OCI-LY7 (cell line): Measurements from ENCODE around the gene ANKK1. TPM values are rescaled to one million over a fixed set of nuclear protein-coding genes. Genes with fewer than 3 reads are reported as not detected.

Experiments used
- BruUV-seq: library from RNA; stranded (reverse); fragments of 400-500 nt; replicated peaks from 2 replicates; lab custom pipeline; 2021; lab: Mats Ljungman, UMichigan
- CTCF ChIA-PET: fragments of 300-600 bp; sonication (Branson Sonifier 250); formaldehyde crosslinking; loops from one replicate; lab custom pipeline; 2022; ENCODE audit warnings: antibody characterized with exemption; ENCODE audit not compliant: unreplicated experiment; lab: Charles Lee
- POLR2A ChIA-PET: fragments of 300-600 bp; sonication (Branson Sonifier 250); formaldehyde crosslinking; loops from one replicate; lab custom pipeline; 2022; ENCODE audit warnings: antibody characterized with exemption; lab: Charles Lee
- DNase-seq: peaks from one replicate; pipeline ENCODE4 v3.0.0-alpha.2; 2015; ENCODE audit warnings: low spot score
- H2AFZ ChIP-seq: fragments of 200-600 bp; sonication (generic), shearing (Covaris generic); 2 replicates; pipeline ENCODE4 v1.6.1; 2014; ENCODE audit warnings: mild to moderate bottlenecking, antibody characterized with exemption, low read length, moderate library complexity
- H3K27ac ChIP-seq: fragments of 200-600 bp; sonication (generic); 2 replicates; pipeline ENCODE4 v1.5.1; 2014; ENCODE audit warnings: mixed run types, low read depth, mild to moderate bottlenecking, moderate library complexity, low read length, inconsistent platforms; ENCODE audit not compliant: poor library complexity, severe bottlenecking
- H3K36me3 ChIP-seq: fragments of 200-600 bp; sonication (generic); 2 replicates; pipeline ENCODE4 v1.6.1; 2014; ENCODE audit warnings: mild to moderate bottlenecking, antibody characterized with exemption, low read length, moderate library complexity, mixed read lengths; ENCODE audit not compliant: insufficient read depth
- H3K4me1 ChIP-seq: fragments of 200-600 bp; sonication (generic); 2 replicates; pipeline ENCODE4 v1.5.1; 2014; ENCODE audit warnings: mild to moderate bottlenecking, low read length; ENCODE audit not compliant: insufficient read depth, poor library complexity, severe bottlenecking
- H3K4me2 ChIP-seq: fragments of 200-600 bp; sonication (generic); 2 replicates; pipeline ENCODE4 v1.6.1; 2014; ENCODE audit warnings: mild to moderate bottlenecking, low read length
- H3K4me3 ChIP-seq: fragments of 200-600 bp; sonication (generic); 2 replicates; pipeline ENCODE4 v1.5.1; 2014; ENCODE audit warnings: mild to moderate bottlenecking, low read depth, low read length; ENCODE audit not compliant: poor library complexity, severe bottlenecking
- H3K79me2 ChIP-seq: fragments of 200-600 bp; sonication (generic); 2 replicates; pipeline ENCODE4 v1.6.1; 2016; ENCODE audit warnings: low read depth, mild to moderate bottlenecking, low read length, moderate library complexity, mixed read lengths; ENCODE audit not compliant: insufficient read depth
- H3K9me2 ChIP-seq: fragments of 200-600 bp; sonication (generic); 2 replicates; pipeline ENCODE4 v1.6.1; 2016; ENCODE audit warnings: mild to moderate bottlenecking, low read length, mixed read lengths; ENCODE audit not compliant: insufficient read depth
- H3K9me3 ChIP-seq: fragments of 200-600 bp; sonication (generic); 2 replicates; pipeline ENCODE4 v1.6.1; 2014; ENCODE audit warnings: mild to moderate bottlenecking, mixed run types, low read length, mixed read lengths
- H4K20me1 ChIP-seq: fragments of 200-600 bp; sonication (generic); 2 replicates; pipeline ENCODE4 v1.6.1; 2014; ENCODE audit warnings: mild to moderate bottlenecking, antibody characterized with exemption, low read length, moderate library complexity, mixed read lengths; ENCODE audit not compliant: insufficient read depth
- CTCF ChIP-seq: fragments of 200-600 bp; sonication (generic); conservative IDR thresholded peaks from 2 replicates; pipeline ENCODE4 v1.5.1; 2014; ENCODE audit warnings: mild to moderate bottlenecking, antibody characterized with exemption, low read length, moderate library complexity, mixed read lengths
- EZH2phosphoT487 ChIP-seq: fragments of 200-600 bp; sonication (generic); IDR thresholded peaks from 2 replicates; pipeline ENCODE4 v1.6.1; 2018; ENCODE audit warnings: low read depth, borderline replicate concordance, mild to moderate bottlenecking, mixed run types, antibody characterized with exemption, low read length, moderate library complexity, mixed read lengths
- intact Hi-C: fragments of 100-400 bp; cut with micrococcal nuclease; formaldehyde crosslinking; loops from one replicate; pipeline ENCODE4 v1.10.0; 2022; ENCODE audit not compliant: unreplicated experiment
- total RNA-seq, 2 experiments: library from RNA; depleted of rRNA in 1 of 2; stranded (reverse); fragments of >200 nt in 1 of 2; shearing (Covaris generic) in 1 of 2; gene quantifications; 2 replicates each; pipeline ENCODE4 v1.2.3, GENCODE V29; 2014 to 2022

Gene ANKK1
- total RNA-seq, 2 experiments from 2014 or later = not detected

- H3K36me3 ChIP-seq = no peaks in the 10 kb centered on the region
- no peaks in the 10 kb centered on the region for H3K9me3 ChIP-seq
- no peak overlapping the region for H3K27ac ChIP-seq
- no TSS peak for BruUV-seq
- no peak for DNase-seq
- H3K4me1 ChIP-seq = no peaks in the 10 kb centered on the region
- no peaks in the 10 kb centered on the region for H3K79me2 ChIP-seq
- no peak overlapping the region for H3K4me2 ChIP-seq
- H4K20me1 ChIP-seq = no peaks in the 10 kb centered on the region
- H3K4me3 ChIP-seq = no peak overlapping the region
- CTCF ChIA-PET = no interaction called here
- intact Hi-C loops = no loop called here
- POLR2A ChIA-PET = no interaction called here
- H2AFZ ChIP-seq = no peak overlapping the region
- H3K9me2 ChIP-seq = no peaks in the 10 kb centered on the region
- TF ChIP-seq EZH2phosphoT487 = no peak
- no peak for TF ChIP-seq CTCF
Observed at GRCh38 chr11:113369411-113369810, 18.2 kb upstream of the ANKK1 start.

- Histone ChIP-seq H3K27ac (no peak overlapping the region), H3K79me2 (no peaks in the 10 kb centered on the region), H3K4me2 (no peak overlapping the region), H4K20me1 (no peaks in the 10 kb centered on the region), H3K36me3 (no peaks in the 10 kb centered on the region), H3K4me1 (no peaks in the 10 kb centered on the region), H3K9me3 (no peaks in the 10 kb centered on the region), H3K4me3 (no peak overlapping the region), H2AFZ (no peak overlapping the region), H3K9me2 (no peaks in the 10 kb centered on the region)
- intact Hi-C loops = no loop called here
- POLR2A ChIA-PET = no interaction called here
- CTCF ChIA-PET = no interaction called here
- TF ChIP-seq EZH2phosphoT487 = no peak
- TF ChIP-seq CTCF = no peak
- DNase-seq = no peak
- no TSS peak for BruUV-seq
Observed at GRCh38 chr11:113370634-113371033, 16.9 kb upstream of the ANKK1 start.

GRCh38 chr11:113372309-113372708 lies 15.3 kb upstream of the ANKK1 start:
- Histone ChIP-seq H3K27ac (no peak overlapping the region), H2AFZ (no peak overlapping the region), H3K79me2 (no peaks in the 10 kb centered on the region), H3K9me3 (no peaks in the 10 kb centered on the region), H3K4me2 (no peak overlapping the region), H4K20me1 (no peaks in the 10 kb centered on the region), H3K4me3 (no peak overlapping the region), H3K36me3 (no peaks in the 10 kb centered on the region), H3K9me2 (no peaks in the 10 kb centered on the region), H3K4me1 (no peaks in the 10 kb centered on the region)
- no TSS peak for BruUV-seq
- POLR2A ChIA-PET = no interaction called here
- CTCF ChIA-PET = no interaction called here
- intact Hi-C loops = no loop called here
- TF ChIP-seq CTCF = peak; percentile 34; the same call in 1 of the 2 replicates
- no peak for TF ChIP-seq EZH2phosphoT487
- no peak for DNase-seq
